Medulla oblongata (tissue), 1 donor: ENCODE measurements around the gene LAMP2.
A peak's percentile ranks its signal among the peaks of the same experiment; 100 is the strongest.
"Not testable (repeated sequence)": the region's sequence is repeated elsewhere in the genome, so short reads cannot be mapped to it uniquely, and the experiment has no call there.

Source experiments
- DNase-seq: peaks from one replicate; pipeline ENCODE4 v3.0.0-alpha.2; 2015; ENCODE audit errors: extremely low spot score

Gene LAMP2

GRCh38 chrX:120468825-120469525 is at the start of gene LAMP2:
Gene LAMP2, minus strand, starts transcription at chrX:120469296. Its CDS starts 127 bp downstream, at chrX:120469169.
- peak; percentile 94 for DNase-seq

- no peak for DNase-seq
Measured at GRCh38 chrX:120517936-120518335, 48.8 kb upstream of the LAMP2 start.

GRCh38 chrX:120514236-120514635 is 45.1 kb upstream of the LAMP2 start:
- DNase-seq, result no peak

- no peak for DNase-seq
Measured at GRCh38 chrX:120512627-120513026, 43.5 kb upstream of the LAMP2 start.

GRCh38 chrX:120512222-120512621 is 43.1 kb upstream of the LAMP2 start:
- DNase-seq, result no peak

GRCh38 chrX:120504569-120504968 is 35.5 kb upstream of the LAMP2 start:
- no peak for DNase-seq

GRCh38 chrX:120499301-120500072 is 30.4 kb upstream of the LAMP2 start:
- DNase-seq, result no peak

- DNase-seq, result not testable (repeated sequence)
Measured at GRCh38 chrX:120490119-120490518, 21.0 kb upstream of the LAMP2 start.

- peak; percentile 2 for DNase-seq
Measured at GRCh38 chrX:120486786-120487185, 17.7 kb upstream of the LAMP2 start.

GRCh38 chrX:120485638-120486520 is 16.8 kb upstream of the LAMP2 start:
- peak; percentile 85 for DNase-seq

GRCh38 chrX:120485315-120485637 is 16.2 kb upstream of the LAMP2 start:
- DNase-seq, result no peak

- DNase-seq, result no peak
Measured at GRCh38 chrX:120477453-120477852, 8.4 kb upstream of the LAMP2 start.

GRCh38 chrX:120476714-120477113 is 7.6 kb upstream of the LAMP2 start:
- DNase-seq, result no peak

- DNase-seq, result peak; percentile 43
Measured at GRCh38 chrX:120475447-120475846, 6.4 kb upstream of the LAMP2 start.

GRCh38 chrX:120474085-120474484 is 5.0 kb upstream of the LAMP2 start:
- no peak for DNase-seq

- not testable (repeated sequence) for DNase-seq
Measured at GRCh38 chrX:120469657-120470056, 561 bp upstream of the LAMP2 start.

GRCh38 chrX:120468479-120468824 is 644 bp downstream of the LAMP2 start:
- no peak for DNase-seq

- no peak for DNase-seq
Measured at GRCh38 chrX:120468071-120468470, 1.0 kb downstream of the LAMP2 start.

- DNase-seq, result no peak
Measured at GRCh38 chrX:120464411-120464810, 4.7 kb downstream of the LAMP2 start.

GRCh38 chrX:120463241-120463640 is 5.9 kb downstream of the LAMP2 start:
- DNase-seq, result peak; percentile 60

- no peak for DNase-seq
Measured at GRCh38 chrX:120462370-120462769, 6.7 kb downstream of the LAMP2 start.

- DNase-seq, result no peak
Measured at GRCh38 chrX:120459309-120459708, 9.8 kb downstream of the LAMP2 start.
